ENCODE data around the gene ELL2. TPM values are rescaled to one million over a fixed set of nuclear protein-coding genes. Genes with fewer than 3 reads are reported as not detected.

Gene ELL2
- total and polyA plus RNA-seq, 11 donors, result 6.7 to 74.5 (median 31.1) TPM

DNA sequence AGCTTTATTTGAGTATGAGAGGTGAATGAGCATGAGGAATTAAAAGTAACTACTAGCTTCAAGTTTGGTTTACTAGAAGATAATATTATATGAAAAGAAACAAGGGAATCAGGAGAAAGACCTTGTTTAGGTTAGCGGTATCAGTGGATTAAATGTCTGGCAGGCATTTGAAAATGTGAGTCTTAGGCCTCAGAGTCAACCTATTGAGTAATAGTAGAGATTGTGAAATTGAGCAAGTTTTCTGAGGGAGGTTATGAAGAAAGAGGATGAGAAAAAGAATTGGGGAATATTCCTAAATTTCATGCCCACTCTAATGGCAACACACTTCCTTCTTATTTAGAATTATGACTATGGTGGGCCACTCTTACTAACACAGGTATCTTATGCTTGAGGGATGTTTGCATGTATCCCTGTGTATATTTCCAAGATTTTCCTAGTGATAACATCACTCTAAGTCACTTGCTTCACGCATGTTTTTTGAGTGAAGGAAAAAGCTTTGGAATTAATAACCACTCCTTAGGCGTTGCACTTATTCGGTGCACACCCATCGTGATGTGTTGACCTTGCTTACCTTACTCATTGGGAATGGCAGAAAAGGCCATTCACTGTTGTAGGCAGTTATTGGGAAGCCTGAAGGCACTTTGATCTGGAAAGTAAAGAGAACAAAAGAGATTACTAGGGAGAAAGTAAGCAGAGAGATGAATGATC, 8.2 kb upstream of the ELL2 start:
- no peak for TF ChIP-seq POLR2A (IDR thresholded peaks at IDR 0.05)
- TF ChIP-seq, protein P1, sequence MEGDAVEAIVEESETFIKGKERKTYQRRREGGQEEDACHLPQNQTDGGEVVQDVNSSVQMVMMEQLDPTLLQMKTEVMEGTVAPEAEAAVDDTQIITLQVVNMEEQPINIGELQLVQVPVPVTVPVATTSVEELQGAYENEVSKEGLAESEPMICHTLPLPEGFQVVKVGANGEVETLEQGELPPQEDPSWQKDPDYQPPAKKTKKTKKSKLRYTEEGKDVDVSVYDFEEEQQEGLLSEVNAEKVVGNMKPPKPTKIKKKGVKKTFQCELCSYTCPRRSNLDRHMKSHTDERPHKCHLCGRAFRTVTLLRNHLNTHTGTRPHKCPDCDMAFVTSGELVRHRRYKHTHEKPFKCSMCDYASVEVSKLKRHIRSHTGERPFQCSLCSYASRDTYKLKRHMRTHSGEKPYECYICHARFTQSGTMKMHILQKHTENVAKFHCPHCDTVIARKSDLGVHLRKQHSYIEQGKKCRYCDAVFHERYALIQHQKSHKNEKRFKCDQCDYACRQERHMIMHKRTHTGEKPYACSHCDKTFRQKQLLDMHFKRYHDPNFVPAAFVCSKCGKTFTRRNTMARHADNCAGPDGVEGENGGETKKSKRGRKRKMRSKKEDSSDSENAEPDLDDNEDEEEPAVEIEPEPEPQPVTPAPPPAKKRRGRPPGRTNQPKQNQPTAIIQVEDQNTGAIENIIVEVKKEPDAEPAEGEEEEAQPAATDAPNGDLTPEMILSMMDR (IDR thresholded peaks at IDR 0.05), result no peak
- 94 to 97% (median 95%) methylated on average over 5 of the region's 5 CpGs for WGBS, 4 donors
- H3K9me3 ChIP-seq, result peaks cover 0 to 28% (median 0%) of the 10 kb centered on the region in 12 donors
- intact Hi-C loops (cut with DNase I), result loop anchor here in 3 of 10 donors (10.0 kb wide), 3 partner anchors 265 to 365 kb away; no protein-coding TSS in a partner anchor
- H3K4me1 ChIP-seq, result peaks cover 0 to 3% (median 0%) of the 10 kb centered on the region in 12 donors
- no peak overlapping the region for H3K27ac ChIP-seq
- no peaks in the 10 kb centered on the region for H3K36me3 ChIP-seq
- ATAC-seq, result no peak
- H3K27me3 ChIP-seq, result no peaks in the 10 kb centered on the region
- H3K4me3 ChIP-seq, result no peak overlapping the region
- no peak for DNase-seq

DNA sequence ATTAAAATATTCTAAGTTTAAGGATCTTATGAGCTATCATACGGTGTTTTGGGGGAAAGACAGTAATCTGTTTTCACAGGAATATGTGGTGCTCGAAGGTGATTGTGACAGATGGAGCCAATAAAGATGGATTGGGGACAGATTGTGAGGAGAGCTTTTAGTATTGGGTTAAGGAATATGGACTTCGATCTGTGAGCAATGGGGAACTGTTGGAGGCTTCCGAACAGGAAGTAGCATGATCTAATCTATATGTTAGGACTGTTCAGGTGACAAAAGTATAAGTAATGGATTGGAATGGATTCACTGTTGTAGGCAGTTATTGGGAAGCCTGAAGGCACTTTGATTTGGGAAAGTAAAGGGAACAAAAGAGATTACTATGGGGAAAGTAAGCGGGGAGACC, 7.4 kb upstream of the ELL2 start:
- H3K4me1 ChIP-seq, result peaks cover 0 to 3% (median 0%) of the 10 kb centered on the region in 12 donors
- DNase-seq (no peak), ATAC-seq (no peak)
- H3K27me3 ChIP-seq, result no peaks in the 10 kb centered on the region
- intact Hi-C loops (cut with DNase I), result loop anchor here in 3 of 10 donors (10.0 kb wide), 3 partner anchors 266 to 366 kb away; no protein-coding TSS in a partner anchor
- TF ChIP-seq POLR2A (IDR thresholded peaks at IDR 0.05), result no peak
- TF ChIP-seq, protein P1 (IDR thresholded peaks at IDR 0.05), result no peak
- H3K9me3 ChIP-seq, result peaks cover 0 to 28% (median 0%) of the 10 kb centered on the region in 12 donors
- no peak overlapping the region for H3K4me3 ChIP-seq
- no peaks in the 10 kb centered on the region for H3K36me3 ChIP-seq
- no peak overlapping the region for H3K27ac ChIP-seq
- 80 to 95% (median 95%) methylated on average over 5 of the region's 5 CpGs for WGBS, 4 donors

DNA sequence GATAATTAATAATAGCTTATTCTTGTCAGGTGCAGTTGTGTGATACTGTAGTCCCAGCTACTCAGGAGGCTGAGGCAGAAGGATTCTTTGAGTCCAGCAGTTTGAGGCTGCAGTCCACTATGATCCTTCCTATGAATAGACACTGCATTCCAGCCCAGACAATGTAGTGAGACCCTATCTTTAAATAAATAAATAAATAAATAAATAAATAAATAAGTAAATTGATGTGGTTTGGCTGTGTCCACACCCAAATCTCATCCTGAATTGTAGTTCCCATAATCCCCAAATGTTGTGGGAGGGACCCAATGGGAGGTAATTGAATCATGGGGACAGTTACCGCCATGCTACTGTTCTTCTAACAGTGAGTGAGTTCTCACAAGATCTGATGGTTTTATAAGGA, 5.6 kb upstream of the ELL2 start:
- H3K4me3 ChIP-seq, result no peak overlapping the region
- no peaks in the 10 kb centered on the region for H3K27me3 ChIP-seq
- 96 to 100% (median 100%) methylated on average over 1 of the region's 1 CpG for WGBS, 4 donors
- intact Hi-C loops (cut with DNase I), result loop anchor here in 3 of 10 donors (10.0 kb wide), 3 partner anchors 268 to 368 kb away; no protein-coding TSS in a partner anchor
- no peaks in the 10 kb centered on the region for H3K36me3 ChIP-seq
- ATAC-seq (no peak), DNase-seq (no peak)
- TF ChIP-seq, protein P1 (IDR thresholded peaks at IDR 0.05), result no peak
- no peak for TF ChIP-seq POLR2A (IDR thresholded peaks at IDR 0.05)
- H3K27ac ChIP-seq, result no peak overlapping the region
- peaks cover 0 to 16% (median 0%) of the 10 kb centered on the region in 12 donors for H3K4me1 ChIP-seq
- peaks cover 0 to 27% (median 0%) of the 10 kb centered on the region in 12 donors for H3K9me3 ChIP-seq

DNA sequence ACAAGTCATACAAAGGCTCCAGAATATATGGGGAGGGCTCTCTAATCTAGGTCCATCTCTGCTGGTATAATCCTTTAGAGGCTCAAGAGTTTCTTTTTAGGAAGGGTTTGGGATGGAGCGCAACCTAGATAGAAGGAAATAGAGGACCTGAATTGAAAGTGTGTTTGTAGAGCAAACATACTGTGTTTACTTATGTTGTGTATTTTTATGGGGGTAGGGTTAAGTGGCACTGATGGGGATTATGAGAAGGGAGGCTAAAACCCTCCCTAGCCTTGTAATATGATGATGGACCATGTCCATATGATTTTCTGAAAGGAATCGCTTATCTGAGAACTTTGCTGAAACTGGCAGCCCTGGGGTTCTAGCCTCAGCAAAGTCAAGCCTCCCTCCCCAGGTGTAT, 4.4 kb upstream of the ELL2 start:
- H3K4me3 ChIP-seq, result no peak overlapping the region
- H3K9me3 ChIP-seq, result peaks cover 0 to 15% (median 0%) of the 10 kb centered on the region in 12 donors
- intact Hi-C loops (cut with DNase I), result loop anchor here in 3 of 10 donors (10.0 kb wide), 3 partner anchors 269 to 369 kb away; no protein-coding TSS in a partner anchor
- H3K27me3 ChIP-seq, result no peaks in the 10 kb centered on the region
- no peaks in the 10 kb centered on the region for H3K36me3 ChIP-seq
- no peak for DNase-seq
- H3K27ac ChIP-seq, result no peak overlapping the region
- H3K4me1 ChIP-seq, result peaks cover 0 to 16% (median 0%) of the 10 kb centered on the region in 12 donors
- no peak for TF ChIP-seq POLR2A (IDR thresholded peaks at IDR 0.05)
- TF ChIP-seq, protein P1 (IDR thresholded peaks at IDR 0.05), result no peak
- ATAC-seq, result no peak
- WGBS, 4 donors, result 94 to 99% (median 98%) methylated on average over 2 of the region's 2 CpGs

Data from heart left ventricle (tissue), 16 donors.